ENCODE measurements around the gene ANKRD2.

- TF ChIP-seq EZH2 (IDR thresholded peaks at IDR 0.05; ENCODE audit: insufficient read depth, poor library complexity, severe bottlenecking) (no peak), EZH2phosphoT487 (IDR thresholded peaks at IDR 0.05; ENCODE audit: insufficient read depth, low read depth) (no peak)
Observed at GRCh38 chr10:97571622-97572021, 957 bp upstream of the ANKRD2 start.

All from GM23248 (cell line).